K562 (cell line): Measurements from ENCODE around the gene NDST4. TPM values are rescaled to one million over a fixed set of nuclear protein-coding genes. Genes with fewer than 3 reads are reported as not detected.

Experiments
- ATAC-seq: fragments of 200-7000 bp; cut with Tn5 transposase; 3 replicates; pipeline ENCODE4 v1.9.1; 2020; ENCODE audit warnings: moderate library complexity
- BruUV-seq: library from RNA; stranded (reverse); fragments of 400-500 nt; replicated peaks from 2 replicates; lab custom pipeline; 2021; lab: Mats Ljungman, UMichigan
- CTCF ChIA-PET: fragments of 300-600 bp; formaldehyde crosslinking; extraction: SDS; loops from one replicate; lab custom pipeline; 2021; ENCODE audit warnings: low intra/inter-chr PET ratio; lab: Yijun Ruan, JAX
- POLR2A ChIA-PET: fragments of 300-600, 350-650 bp; sonication (Branson Sonifier 250); formaldehyde crosslinking; extraction: SDS; loops from one replicate; lab custom pipeline; 2021; ENCODE audit warnings: antibody characterized with exemption, inconsistent platforms; lab: Yijun Ruan, JAX
- DNase-seq, 4 experiments: peaks; one replicate each; pipeline versions ENCODE4 v3.0.0 to v3.0.0-alpha.2; 2011 to 2018; ENCODE audit warnings: low spot score in 3 of 4, mixed read lengths in 3 of 4; ENCODE audit errors: extremely low read depth in 1 of 4
- FAIRE-seq: peaks from 2 replicates; lab custom pipeline; 2011; peaks lifted over from hg19 to GRCh38; lab: Jason Lieb, UNC
- H2AFZ ChIP-seq: 2 replicates; pipeline ENCODE4 v1.6.0; 2011; ENCODE audit warnings: low read depth, low read length, control low read depth, inconsistent platforms
- H3K27ac ChIP-seq: fragments of 200-600 bp; 3 replicates; pipeline ENCODE4 v1.8.0; 2011; ENCODE audit warnings: low read depth, mild to moderate bottlenecking, control low read depth, inconsistent platforms, low read length, moderate library complexity, mixed read lengths; ENCODE audit errors: extremely low read depth
- H3K27me3 ChIP-seq, 2 experiments: fragments of 300-600 bp in 1 of 2; 2 replicates in 1 of 2; 3 replicates in 1 of 2; pipeline versions ENCODE4 v1.6.0 to v1.8.0; 2011; ENCODE audit warnings: inconsistent platforms in 2 of 2, low read length in 2 of 2, mild to moderate bottlenecking in 1 of 2, mixed read lengths in 1 of 2, moderate library complexity in 1 of 2; ENCODE audit not compliant: control insufficient read depth in 2 of 2, insufficient read depth in 2 of 2
- H3K36me3 ChIP-seq: fragments of 300-600 bp; 3 replicates; pipeline ENCODE4 v1.8.0; 2011; ENCODE audit warnings: mild to moderate bottlenecking, low read length, inconsistent platforms; ENCODE audit not compliant: control insufficient read depth, insufficient read depth
- H3K4me1 ChIP-seq, 2 experiments: fragments of 200-600 bp in 1 of 2; replicated peaks in 1 of 2; 2 replicates in 1 of 2; 3 replicates in 1 of 2; pipeline versions ENCODE4 v1.5.1 to v1.8.0; 2011; ENCODE audit warnings: inconsistent platforms in 2 of 2, low read length in 2 of 2, mild to moderate bottlenecking in 1 of 2, mixed read lengths in 1 of 2, moderate library complexity in 1 of 2; ENCODE audit not compliant: control insufficient read depth in 2 of 2, insufficient read depth in 2 of 2
- H3K4me2 ChIP-seq: 2 replicates; pipeline ENCODE4 v1.6.1; 2011; ENCODE audit warnings: low read length, control low read depth, inconsistent platforms, mixed read lengths; ENCODE audit not compliant: insufficient read depth
- H3K4me3 ChIP-seq: fragments of 200-600 bp; sonication (generic), shearing (Covaris generic); 2 replicates; pipeline ENCODE4 v1.5.1; 2016; ENCODE audit warnings: control low read depth, inconsistent platforms
- H3K79me2 ChIP-seq: fragments of 200-600 bp; 3 replicates; pipeline ENCODE4 v1.8.0; 2011; ENCODE audit warnings: low read length, inconsistent platforms; ENCODE audit not compliant: control insufficient read depth, insufficient read depth
- H3K9ac ChIP-seq, 2 experiments: 2 replicates each; pipeline versions ENCODE4 v1.6.0 to v1.6.1; 2011; ENCODE audit warnings: low read depth in 2 of 2, low read length in 2 of 2, control low read depth in 1 of 2, inconsistent platforms in 1 of 2, mild to moderate bottlenecking in 1 of 2, mixed read lengths in 1 of 2; ENCODE audit not compliant: insufficient read depth in 1 of 2
- H3K9me1 ChIP-seq: one replicate; pipeline ENCODE4 v1.6.0; 2011; ENCODE audit warnings: inconsistent platforms, mild to moderate bottlenecking, low read length, moderate library complexity; ENCODE audit not compliant: control insufficient read depth, insufficient read depth
- H3K9me3 ChIP-seq: replicated peaks from 2 replicates; pipeline ENCODE4 v1.5.1; 2011; ENCODE audit warnings: low read depth, low read length, inconsistent platforms; ENCODE audit not compliant: control insufficient read depth, insufficient read depth
- H4K20me1 ChIP-seq: replicated peaks from 2 replicates; pipeline ENCODE4 v1.6.1; 2011; ENCODE audit warnings: low read length, inconsistent platforms, mixed read lengths; ENCODE audit not compliant: control insufficient read depth, insufficient read depth
- ATF2 ChIP-seq: sonication (generic); formaldehyde crosslinking; IDR thresholded peaks from 2 replicates; pipeline ENCODE4 v1.8.1; 2022; ENCODE audit warnings: missing genetic modification reagents
- GTF3C2 ChIP-seq: IDR thresholded peaks from 3 replicates; pipeline ENCODE4 v1.6.1; 2011; ENCODE audit warnings: borderline replicate concordance, mild to moderate bottlenecking, moderate library complexity; ENCODE audit not compliant: insufficient read length; ENCODE audit errors: extremely low read depth
- HNRNPUL1 ChIP-seq: fragments of 200-400 bp; formaldehyde crosslinking; IDR thresholded peaks from 2 replicates; pipeline ENCODE4 v1.6.1; 2017; ENCODE audit warnings: low read length
- MECOM ChIP-seq: fragments of 250-450 bp; sonication (Bioruptor Pico); IDR thresholded peaks from 2 replicates; pipeline ENCODE4 v1.8.0; 2022; ENCODE audit warnings: inconsistent platforms
- NCOA2 ChIP-seq, 2 experiments: fragments of 450-650 bp; IDR thresholded peaks; 2 replicates each; pipeline ENCODE4 v1.6.1; 2018; ENCODE audit warnings: mild to moderate bottlenecking in 2 of 2, moderate library complexity in 1 of 2; ENCODE audit not compliant: partially characterized antibody in 2 of 2
- OTX1 ChIP-seq: fragments of 450-650 bp; formaldehyde crosslinking; IDR thresholded peaks from 2 replicates; pipeline ENCODE4 v1.4.0; 2022; ENCODE audit warnings: mild to moderate bottlenecking
- ZNF174 ChIP-seq: fragments of 250-450 bp; sonication (Bioruptor Pico); IDR thresholded peaks from 2 replicates; pipeline ENCODE4 v1.4.0; 2020; ENCODE audit warnings: mild to moderate bottlenecking
- ZNF253 ChIP-seq: fragments of 250-450 bp; sonication (Bioruptor Pico); conservative IDR thresholded peaks from 2 replicates; pipeline ENCODE4 v1.6.1; 2021; ENCODE audit warnings: mild to moderate bottlenecking
- ZNF592 ChIP-seq: fragments of 450-650 bp; IDR thresholded peaks from 2 replicates; pipeline ENCODE4 v1.6.1; 2017; ENCODE audit warnings: antibody characterized with exemption, mild to moderate bottlenecking
- in situ Hi-C: fragments of 300-500 bp; cut with MboI; formaldehyde crosslinking; loops from 4 replicates; pipeline ENCODE4 v1.15.0; 2018; ENCODE audit warnings: inconsistent platforms, mixed read lengths
- intact Hi-C: fragments of 100-400 bp; cut with micrococcal nuclease; formaldehyde crosslinking; loops from 2 replicates; pipeline ENCODE4 v1.14.2; 2022
- polyA plus RNA-seq, 8 experiments: library from polyadenylated mRNA; depleted of rRNA in 4 of 8; stranded (reverse) in 5 of 8; unstranded in 3 of 8; fragments of >200 nt; fragmentation: Nextera tagmentation in 2 of 8; fragmentation: Illumina TruSeq in 1 of 8; extraction: Ambion mirVana in 2 of 8; extraction: Trizol in 1 of 8; gene quantifications; 2 replicates each; pipeline versions ENCODE4 v1.2.1 to v1.2.3, GENCODE V29; 2011 to 2014; ENCODE audit warnings: inconsistent platforms in 1 of 8, missing spikeins in 1 of 8
- total RNA-seq, 7 experiments: library from RNA; depleted of rRNA in 6 of 7; stranded (reverse); fragments of >200 nt in 6 of 7; fragmentation: Illumina TruSeq in 2 of 7; extraction: Trizol in 2 of 7; gene quantifications; 2 replicates each; pipeline versions ENCODE4 v1.2.1 to v1.2.3, GENCODE V29; 2011 to 2021; ENCODE audit warnings: low replicate concordance in 1 of 7
- TF ChIP-seq, protein P1 (sequence below): sonication (generic); formaldehyde crosslinking; IDR thresholded peaks from 2 replicates; pipeline ENCODE4 v1.8.0; 2023; ENCODE audit warnings: mild to moderate bottlenecking, missing genetic modification reagents

Gene NDST4
- total and polyA plus RNA-seq, 9 of the 15 experiments (the other 6 are each of a cell fraction or from before 2014, with no cell fraction given): not detected

- no peak for TF ChIP-seq GTF3C2
- TF ChIP-seq ZNF174 (CRISPR knock-in tag): no peak
- TF ChIP-seq NCOA2 (IDR thresholded peaks at IDR 0.05; ENCODE audit: partially characterized antibody in 2 of 2): no peak
- no peak for TF ChIP-seq ZNF253
- TF ChIP-seq OTX1: no peak
- TF ChIP-seq HNRNPUL1: no peak
Observed at GRCh38 chr4:115110191-115111181, 2.9 kb downstream of the NDST4 start (continued).

GRCh38 chr4:115108850-115109249 lies 4.6 kb downstream of the NDST4 start:
- POLR2A ChIA-PET: no interaction called here
- DNase-seq (no peak), FAIRE-seq (no peak), ATAC-seq (no peak)
- H3K9ac ChIP-seq: no peak overlapping the region
- no peaks in the 10 kb centered on the region for H4K20me1 ChIP-seq
- BruUV-seq: no TSS peak
- no peak overlapping the region for H3K27ac ChIP-seq
- no peaks in the 10 kb centered on the region for H3K4me1 ChIP-seq
- no peaks in the 10 kb centered on the region for H3K27me3 ChIP-seq
- H3K79me2 ChIP-seq: no peaks in the 10 kb centered on the region
- no peak overlapping the region for H3K4me2 ChIP-seq
- CTCF ChIA-PET: no interaction called here
- no peaks in the 10 kb centered on the region for H3K9me3 ChIP-seq
- H3K36me3 ChIP-seq: no peaks in the 10 kb centered on the region
- H3K4me3 ChIP-seq: no peak overlapping the region
- no peaks in the 10 kb centered on the region for H3K9me1 ChIP-seq
- H2AFZ ChIP-seq: no peak overlapping the region
- intact Hi-C loops: no loop called here
- in situ Hi-C loops: no loop called here
- TF ChIP-seq MECOM (CRISPR knock-in tag): no peak
- no peak for TF ChIP-seq ZNF592
- no peak for TF ChIP-seq ATF2
- TF ChIP-seq, protein P1, sequence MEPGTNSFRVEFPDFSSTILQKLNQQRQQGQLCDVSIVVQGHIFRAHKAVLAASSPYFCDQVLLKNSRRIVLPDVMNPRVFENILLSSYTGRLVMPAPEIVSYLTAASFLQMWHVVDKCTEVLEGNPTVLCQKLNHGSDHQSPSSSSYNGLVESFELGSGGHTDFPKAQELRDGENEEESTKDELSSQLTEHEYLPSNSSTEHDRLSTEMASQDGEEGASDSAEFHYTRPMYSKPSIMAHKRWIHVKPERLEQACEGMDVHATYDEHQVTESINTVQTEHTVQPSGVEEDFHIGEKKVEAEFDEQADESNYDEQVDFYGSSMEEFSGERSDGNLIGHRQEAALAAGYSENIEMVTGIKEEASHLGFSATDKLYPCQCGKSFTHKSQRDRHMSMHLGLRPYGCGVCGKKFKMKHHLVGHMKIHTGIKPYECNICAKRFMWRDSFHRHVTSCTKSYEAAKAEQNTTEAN: no peak
